ENCODE data around the gene PVR.

GRCh38 chr19:44675521-44675920 is 31.8 kb downstream of the PVR start:
- no peak for TF ChIP-seq OSR1 (CRISPR knock-in tag; IDR thresholded peaks at IDR 0.05)
- TF ChIP-seq ZFP3 (CRISPR knock-in tag; IDR thresholded peaks at IDR 0.05): no peak
- no peak for TF ChIP-seq ARNTL (CRISPR knock-in tag; IDR thresholded peaks at IDR 0.05; ENCODE audit: borderline replicate concordance, low read depth)
- TF ChIP-seq POU6F1 (CRISPR knock-in tag; IDR thresholded peaks at IDR 0.05; ENCODE audit: borderline replicate concordance, low read depth): no peak

All from SK-N-SH treated with all-trans-retinoic acid at 6 μM for 48 hours (cell line).